Measurements from ENCODE around the gene CACNB4. TPM values are rescaled to one million over a fixed set of nuclear protein-coding genes. Genes with fewer than 3 reads are reported as not detected.

CACNB4 gene
- total and polyA plus RNA-seq, 2 of the 4 experiments (the other 2 are of a cell fraction), result 0.12 to 0.36 TPM

DNA sequence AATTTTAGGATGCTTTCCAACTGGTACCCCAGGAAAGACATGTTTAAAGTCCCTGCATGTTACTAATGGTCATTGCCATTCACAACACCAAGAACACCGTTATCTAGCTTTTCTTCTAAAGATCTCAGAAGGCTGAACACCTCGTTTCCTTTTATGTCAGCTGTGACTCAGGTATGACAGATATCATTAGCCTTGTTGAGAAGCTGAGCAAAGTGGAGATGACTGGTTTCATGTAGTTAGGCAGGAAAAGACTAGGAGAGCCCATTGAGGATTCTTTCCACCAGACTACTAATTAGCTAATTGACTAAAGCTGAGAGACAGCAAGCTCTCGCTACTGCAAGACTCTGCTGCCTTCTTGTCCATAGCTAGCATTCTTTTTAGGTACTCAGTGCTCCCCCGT is 238.6 kb downstream of the CACNB4 start:
- no peak overlapping the region for H2AK9ac ChIP-seq (replicated peaks; ENCODE audit: low read depth, low read length, poor library complexity)
- dilution Hi-C loops (cut with HindIII; ENCODE audit: low sequenced_read_pairs, unreplicated experiment) (no loop called here), in situ Hi-C loops (cut with MboI; ENCODE audit: low sequenced_read_pairs) (no loop called here), intact Hi-C loops (cut with micrococcal nuclease) (no loop called here)
- H3K4me3 ChIP-seq (ENCODE audit: insufficient read depth, low read depth, low read length), result no peak overlapping the region
- no peak overlapping the region for H3K27ac ChIP-seq (ENCODE audit: insufficient read depth, low read length)
- H3K4ac ChIP-seq (ENCODE audit: low read depth, low read length), result no peak overlapping the region
- TF ChIP-seq ELK1 (IDR thresholded peaks at IDR 0.05; ENCODE audit: borderline replicate concordance, low read depth, low read length) (no peak), CTCF (conservative IDR thresholded peaks at IDR 0.05; ENCODE audit: low read depth, low read length) (no peak), CEBPB (IDR thresholded peaks at IDR 0.05; ENCODE audit: low read depth, low read length) (no peak), FOS (IDR thresholded peaks at IDR 0.05; ENCODE audit: low read depth, low read length) (no peak), MAFK (IDR thresholded peaks at IDR 0.05; ENCODE audit: low read depth, low read length) (no peak), BHLHE40 (IDR thresholded peaks at IDR 0.05; ENCODE audit: low read depth, low read length) (no peak), POLR2A (IDR thresholded peaks at IDR 0.05; ENCODE audit: low read depth, low read length) (no peak), RFX5 (IDR thresholded peaks at IDR 0.05; ENCODE audit: low read depth, low read length) (no peak), MXI1 (IDR thresholded peaks at IDR 0.05; ENCODE audit: borderline replicate concordance, low read depth, low read length) (no peak), RAD21 (IDR thresholded peaks at IDR 0.05; ENCODE audit: low read length) (no peak), CHD1 (IDR thresholded peaks at IDR 0.05; ENCODE audit: low read depth, low read length) (no peak), MAZ (IDR thresholded peaks at IDR 0.05; ENCODE audit: borderline replicate concordance, low read depth, low read length) (no peak), SMC3 (IDR thresholded peaks at IDR 0.05; ENCODE audit: low read depth, low read length) (no peak), RCOR1 (IDR thresholded peaks at IDR 0.05; ENCODE audit: insufficient replicate concordance, low read length) (no peak), NFE2L2 (IDR thresholded peaks at IDR 0.05; ENCODE audit: low read depth, low read length) (no peak)
- TF ChIP-seq, protein P1, sequence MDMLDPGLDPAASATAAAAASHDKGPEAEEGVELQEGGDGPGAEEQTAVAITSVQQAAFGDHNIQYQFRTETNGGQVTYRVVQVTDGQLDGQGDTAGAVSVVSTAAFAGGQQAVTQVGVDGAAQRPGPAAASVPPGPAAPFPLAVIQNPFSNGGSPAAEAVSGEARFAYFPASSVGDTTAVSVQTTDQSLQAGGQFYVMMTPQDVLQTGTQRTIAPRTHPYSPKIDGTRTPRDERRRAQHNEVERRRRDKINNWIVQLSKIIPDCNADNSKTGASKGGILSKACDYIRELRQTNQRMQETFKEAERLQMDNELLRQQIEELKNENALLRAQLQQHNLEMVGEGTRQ (IDR thresholded peaks at IDR 0.05; ENCODE audit: low read depth, low read length), result no peak
- H3K14ac ChIP-seq (replicated peaks; ENCODE audit: low read depth, low read length), result no peak overlapping the region
- H2AFZ ChIP-seq (replicated peaks; ENCODE audit: low read length, poor library complexity), result no peak overlapping the region
- no peak overlapping the region for H3K56ac ChIP-seq (ENCODE audit: extremely low read depth, insufficient read depth, low read length)
- no peaks in the 10 kb centered on the region for H3K4me1 ChIP-seq (ENCODE audit: control insufficient read depth, insufficient read depth, low read length)
- no peaks in the 10 kb centered on the region for H3K9me3 ChIP-seq (ENCODE audit: control insufficient read depth, insufficient read depth, low read length)
- H3K79me1 ChIP-seq (ENCODE audit: low read depth in 1 of 2, low read length in 2 of 2), result no peaks in the 10 kb centered on the region
- no peak overlapping the region for H3K18ac ChIP-seq (ENCODE audit: low read depth, low read length)
- H2BK120ac ChIP-seq (ENCODE audit: low read depth, low read length), result no peak overlapping the region
- H3K23ac ChIP-seq (ENCODE audit: low read depth, low read length), result no peak overlapping the region
- no peaks in the 10 kb centered on the region for H4K20me1 ChIP-seq (ENCODE audit: insufficient read depth, low read length)
- H4K91ac ChIP-seq (ENCODE audit: insufficient read depth, low read depth, low read length), result no peak overlapping the region
- 58% methylated on average over 2 of the region's 4 CpGs; no CpG with 5 or more reads in 1 of the 2 experiments for WGBS, 2 experiments (ENCODE audit: extremely low coverage in 2 of 2, insufficient read length in 1 of 2)
- H3K27me3 ChIP-seq (ENCODE audit: control insufficient read depth, insufficient read depth, low read length), result no peaks in the 10 kb centered on the region
- H2AK5ac ChIP-seq (ENCODE audit: low read depth, low read length), result no peak overlapping the region
- no peak overlapping the region for H3K4me2 ChIP-seq (ENCODE audit: low read depth, low read length)
- no peak overlapping the region for H4K5ac ChIP-seq (ENCODE audit: low read depth, low read length)
- CTCF ChIA-PET, result no interaction called here
- no peak overlapping the region for H2BK15ac ChIP-seq (ENCODE audit: low read depth, low read length)
- no peak overlapping the region for H4K8ac ChIP-seq (ENCODE audit: low read depth in 2 of 2, low read length in 2 of 2)
- DNase-seq (no peak), ATAC-seq (ENCODE audit: low read depth) (no peak)
- no peak overlapping the region for H2BK5ac ChIP-seq (ENCODE audit: low read depth, low read length, poor library complexity, severe bottlenecking)
- H3K9me1 ChIP-seq (ENCODE audit: insufficient read depth, low read length), result no peaks in the 10 kb centered on the region
- POLR2A ChIA-PET (ENCODE audit: unreplicated experiment), result no interaction called here
- H3K36me3 ChIP-seq (ENCODE audit: control insufficient read depth, insufficient read depth, low read length), result no peaks in the 10 kb centered on the region
- no peak overlapping the region for H2BK20ac ChIP-seq (ENCODE audit: low read depth, low read length)
- no TSS peak for BruUV-seq (replicated peaks)
- H3K9ac ChIP-seq (ENCODE audit: low read depth, low read length), result no peak overlapping the region
